ENCODE data around the gene RBBP8.

Gene RBBP8

GRCh38 chr18:23003289-23003688 is 70.2 kb downstream of the RBBP8 start:
- DNase-seq, result no peak

DNA sequence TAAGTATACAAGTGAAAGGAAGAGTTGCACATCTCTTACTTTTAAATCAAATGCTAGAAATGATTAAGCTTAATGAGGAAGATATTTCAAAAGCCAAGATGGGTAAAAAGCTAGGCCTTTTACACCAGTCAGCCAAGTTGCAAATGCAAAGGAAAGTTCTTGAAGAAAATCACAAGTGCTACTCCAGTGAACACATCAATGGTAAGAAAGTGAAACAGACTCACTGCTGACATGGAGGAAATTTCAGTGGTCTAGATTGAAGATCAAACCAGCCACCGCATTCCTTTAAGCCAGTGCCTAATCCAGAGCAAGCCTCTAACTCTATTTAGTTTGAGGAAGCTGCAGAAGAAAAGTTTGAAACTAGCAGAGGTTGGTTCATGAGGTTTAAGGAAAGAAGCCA is 79.1 kb downstream of the RBBP8 start:
- DNase-seq, result no peak

DNA sequence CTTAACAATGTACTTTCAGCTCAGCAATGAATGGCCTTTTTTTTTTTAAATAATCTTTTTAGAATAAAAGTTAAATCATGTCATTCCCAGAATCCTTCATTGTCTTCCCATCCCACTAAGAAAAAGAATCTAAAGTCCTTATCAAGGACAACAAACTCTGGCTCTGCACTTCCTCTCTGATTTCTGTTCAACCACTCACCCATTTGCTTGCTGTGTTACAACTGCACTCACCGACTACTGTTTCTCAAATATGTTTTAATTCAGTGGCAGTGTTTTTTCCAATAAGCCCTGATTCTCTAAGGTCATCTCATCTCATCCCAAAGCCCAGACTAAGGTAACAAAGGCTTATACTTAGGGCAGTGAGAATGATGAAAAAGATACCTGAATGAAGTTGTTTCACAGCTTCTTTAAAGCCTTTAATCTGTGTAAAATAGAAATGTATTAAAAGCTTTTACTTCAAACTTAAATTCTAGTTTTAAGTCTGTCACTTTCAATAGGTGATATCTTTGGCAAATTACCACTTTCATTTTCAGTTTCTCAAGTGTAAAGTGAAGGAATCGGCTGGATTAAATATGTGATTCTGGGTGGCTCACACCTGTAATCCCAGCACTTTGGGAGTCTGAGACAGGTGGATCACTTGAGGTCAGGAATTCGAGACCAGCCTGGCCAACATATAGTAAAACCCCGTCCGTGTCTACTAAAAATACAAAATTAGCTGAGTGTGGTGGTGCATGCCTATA is 87.6 kb downstream of the RBBP8 start:
- no peak for DNase-seq

GRCh38 chr18:23021623-23022022 is 88.5 kb downstream of the RBBP8 start:
- no peak for DNase-seq

GRCh38 chr18:23032030-23032582 is 99.0 kb downstream of the RBBP8 start:
- DNase-seq, result no peak

GRCh38 chr18:23033056-23033455 is 99.9 kb downstream of the RBBP8 start:
- DNase-seq, result no peak

- no peak for DNase-seq
These were observed 103.6 kb downstream of the RBBP8 start for GRCh38 chr18:23036660-23037201.

DNA sequence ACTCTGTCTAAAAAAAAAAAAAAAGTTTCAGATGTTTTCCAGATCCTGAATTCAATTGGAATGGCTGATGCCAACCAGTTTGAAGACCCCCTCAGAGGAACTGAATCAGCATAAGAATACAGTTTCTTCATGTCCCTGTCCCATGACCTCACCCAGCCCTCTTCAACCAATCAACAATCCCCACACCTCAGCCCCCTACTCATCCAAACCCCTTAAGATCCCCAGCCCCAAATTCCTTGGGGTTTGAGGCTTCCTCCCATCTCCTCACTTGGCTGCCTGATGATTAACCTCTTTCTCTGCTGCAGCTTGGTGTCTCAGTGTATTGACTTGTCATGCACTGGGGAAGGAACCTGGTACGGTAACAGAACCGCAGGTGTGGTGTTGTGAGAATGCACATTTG is 104.5 kb downstream of the RBBP8 start:
- DNase-seq, result no peak

DNA sequence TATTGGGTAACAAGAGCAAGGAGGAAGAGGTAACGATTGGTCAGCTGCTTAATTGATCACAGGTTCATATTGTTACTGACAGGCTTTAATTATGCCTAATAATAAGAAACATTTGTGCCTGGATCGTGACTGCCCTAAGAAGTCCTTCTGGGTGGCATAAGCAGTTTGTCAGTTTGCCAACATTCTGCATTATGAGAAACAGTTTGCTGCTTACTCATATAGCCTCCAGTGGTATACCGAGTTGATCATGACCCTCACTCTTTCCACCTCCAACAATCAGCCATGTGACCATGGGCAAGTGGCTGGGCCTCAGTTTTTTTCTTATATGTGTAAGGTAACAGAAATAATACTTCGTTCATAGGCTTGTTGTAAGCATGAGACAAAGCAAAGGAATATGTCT is 105.6 kb downstream of the RBBP8 start:
- no peak for DNase-seq

DNA sequence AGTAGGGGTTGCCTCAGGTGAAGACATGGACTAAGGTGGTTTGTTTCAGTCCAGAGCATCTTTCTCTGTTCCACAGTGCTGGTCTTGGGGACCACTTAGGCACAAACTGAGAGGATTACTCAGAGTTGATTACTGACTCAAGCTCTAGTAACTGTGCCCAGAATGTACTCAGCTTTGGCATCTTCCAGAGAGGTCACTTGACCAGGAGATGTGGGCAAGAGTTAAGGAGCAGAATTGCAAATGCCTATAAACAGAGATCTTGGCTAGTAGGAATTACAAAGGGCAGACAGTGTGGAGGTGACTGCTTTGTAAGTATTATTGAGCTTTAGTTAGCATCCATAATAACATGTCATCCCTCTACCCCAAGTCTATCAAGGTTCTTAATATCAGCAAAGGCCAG is 109.0 kb downstream of the RBBP8 start:
- no peak for DNase-seq

DNA sequence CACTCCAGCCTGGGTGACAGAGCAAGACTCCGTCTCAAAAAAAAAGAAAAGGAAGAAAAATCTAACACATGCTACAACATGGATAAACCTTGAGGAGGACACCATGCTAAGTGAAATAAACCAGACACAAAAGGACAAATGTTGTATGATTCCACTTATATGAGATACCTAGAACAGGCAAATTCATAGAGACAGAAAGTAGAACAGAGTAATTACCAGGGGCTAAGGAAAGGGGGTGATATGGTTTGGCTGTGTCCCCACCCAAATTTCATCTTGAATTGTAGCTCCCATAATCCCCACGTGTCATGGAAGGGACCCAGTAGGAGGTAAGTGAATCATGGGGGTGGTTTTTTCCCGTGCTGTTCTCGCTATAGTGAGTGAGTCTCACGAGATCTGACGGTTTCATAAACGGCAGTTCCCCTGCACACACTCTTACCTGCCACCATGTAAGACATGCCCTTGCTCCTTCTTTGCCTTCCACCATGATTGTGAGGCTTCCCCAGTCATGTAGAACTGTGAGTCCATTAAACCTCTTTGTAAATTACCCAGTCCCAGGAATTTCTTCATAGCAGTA is 110.8 kb downstream of the RBBP8 start:
- DNase-seq, result no peak

GRCh38 chr18:23049698-23050373 is 116.7 kb downstream of the RBBP8 start:
- no peak for DNase-seq

GRCh38 chr18:23053776-23054457 is 120.8 kb downstream of the RBBP8 start:
- no peak for DNase-seq

- DNase-seq, result no peak
These were observed 121.4 kb downstream of the RBBP8 start for GRCh38 chr18:23054553-23054952.

- no peak for DNase-seq
These were observed 123.2 kb downstream of the RBBP8 start for GRCh38 chr18:23056315-23056714.

- no peak for DNase-seq
These were observed 124.0 kb downstream of the RBBP8 start for GRCh38 chr18:23057096-23057495.

- DNase-seq, result no peak
These were observed 125.8 kb downstream of the RBBP8 start for GRCh38 chr18:23058746-23059415.

DNA sequence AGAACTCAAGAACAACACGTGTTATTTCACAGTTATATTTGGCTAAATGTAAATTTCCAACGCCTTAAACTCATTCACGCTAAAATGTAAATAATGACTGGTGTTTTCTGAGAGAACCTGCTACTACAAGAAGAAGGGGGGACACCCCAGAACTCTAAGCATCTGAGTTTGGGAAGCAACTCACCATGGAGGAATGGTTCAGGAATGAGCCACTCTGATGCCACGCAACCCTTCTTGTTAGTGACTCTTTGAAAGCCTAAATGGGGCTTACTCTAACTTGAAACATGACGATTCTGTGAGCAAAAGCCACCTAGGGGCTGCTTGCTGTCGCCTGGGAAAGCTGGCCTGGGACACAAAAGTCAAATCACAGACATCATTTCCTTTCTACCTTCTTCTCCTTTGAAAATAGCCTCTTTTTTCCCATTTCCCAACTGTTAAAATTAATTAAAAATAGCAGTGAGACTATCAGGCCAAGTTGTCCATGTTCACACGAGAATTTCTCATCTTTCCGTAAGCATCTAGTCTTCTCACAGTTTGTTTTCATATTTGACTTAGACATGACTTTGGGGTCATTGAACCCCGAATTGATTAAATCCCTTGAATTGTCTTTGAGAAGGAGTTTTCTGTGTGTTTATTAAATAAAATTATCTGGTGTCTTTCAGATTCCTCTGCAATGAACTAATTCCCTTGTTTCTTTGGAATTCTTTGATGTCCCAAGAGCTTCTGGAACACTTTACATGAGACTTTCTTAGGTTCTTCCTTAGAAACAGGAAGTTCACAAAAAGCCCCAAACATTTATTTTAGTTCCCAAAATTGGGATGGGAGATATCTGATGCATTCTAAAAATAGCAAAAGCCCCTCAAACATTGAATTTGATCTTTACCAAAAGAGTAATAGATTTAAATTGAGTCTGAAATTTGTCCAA is 126.7 kb downstream of the RBBP8 start:
- no peak for DNase-seq

DNA sequence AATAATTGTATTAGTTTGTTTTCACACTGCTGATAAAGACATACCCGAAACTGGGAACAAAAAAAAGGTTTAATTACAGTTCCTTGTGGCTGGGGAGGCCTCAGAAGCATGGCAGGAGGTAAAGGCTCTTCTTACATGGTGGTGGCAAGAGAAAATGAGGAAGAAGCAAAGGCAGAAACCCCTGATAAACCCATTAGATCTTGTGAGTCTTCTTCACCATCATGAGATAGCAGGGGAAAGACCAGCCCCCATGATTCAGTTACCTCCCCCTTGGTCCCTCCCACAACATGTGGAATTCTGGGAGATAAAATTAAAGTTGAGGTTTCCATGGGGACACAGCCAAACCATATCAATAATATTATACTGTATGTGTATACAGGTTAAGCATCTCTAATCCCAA is 128.9 kb downstream of the RBBP8 start:
- no peak for DNase-seq

DNA sequence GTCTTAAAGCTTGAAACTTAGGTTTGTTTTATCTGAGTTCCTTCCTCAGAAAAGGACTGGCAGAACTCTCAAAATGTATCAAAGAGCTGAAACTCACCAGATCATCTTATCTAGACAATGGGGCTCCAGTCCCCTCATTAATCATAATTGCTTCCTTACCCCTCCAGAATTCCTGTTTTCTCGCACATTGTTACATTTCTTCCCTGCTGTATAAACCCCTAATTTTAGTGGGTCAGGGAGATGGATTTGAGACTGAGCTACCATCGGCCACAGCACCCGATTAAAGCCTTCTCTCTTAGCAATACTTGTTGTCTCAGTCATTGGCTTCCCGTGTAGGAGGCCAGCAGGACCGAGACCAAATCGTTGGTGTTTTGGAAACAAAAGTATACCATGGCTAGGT is 130.4 kb downstream of the RBBP8 start:
- no peak for DNase-seq

DNA sequence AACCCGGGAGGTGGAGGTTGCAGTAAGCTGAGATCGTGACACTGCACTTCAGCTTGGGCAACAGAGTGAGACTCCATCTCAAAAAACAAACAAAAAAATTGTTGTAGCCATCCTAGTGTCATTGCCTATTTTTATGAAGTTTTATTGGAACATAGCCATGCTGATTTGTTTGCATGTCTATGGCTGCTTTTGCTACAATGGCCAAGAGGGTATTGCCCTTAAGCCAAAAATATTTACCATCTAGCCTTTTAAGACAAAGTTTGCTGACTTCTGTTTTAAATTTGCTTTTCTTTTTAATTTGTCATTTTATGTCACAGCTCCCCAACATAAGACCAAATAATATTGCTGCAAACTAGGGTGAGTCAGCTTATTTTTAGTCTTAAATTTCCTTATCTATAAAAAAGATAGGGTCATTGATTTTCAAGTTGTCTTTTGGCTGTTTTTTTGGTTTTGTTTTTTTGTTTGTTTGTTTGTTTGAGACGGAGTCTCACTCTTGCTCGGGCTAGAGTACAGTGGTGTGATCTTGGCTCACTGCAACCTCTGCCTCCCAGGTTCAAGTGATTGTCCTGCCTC is 132.2 kb downstream of the RBBP8 start:
- no peak for DNase-seq
